ENCODE measurements around the gene LPCAT1.

The LPCAT1 gene

DNA sequence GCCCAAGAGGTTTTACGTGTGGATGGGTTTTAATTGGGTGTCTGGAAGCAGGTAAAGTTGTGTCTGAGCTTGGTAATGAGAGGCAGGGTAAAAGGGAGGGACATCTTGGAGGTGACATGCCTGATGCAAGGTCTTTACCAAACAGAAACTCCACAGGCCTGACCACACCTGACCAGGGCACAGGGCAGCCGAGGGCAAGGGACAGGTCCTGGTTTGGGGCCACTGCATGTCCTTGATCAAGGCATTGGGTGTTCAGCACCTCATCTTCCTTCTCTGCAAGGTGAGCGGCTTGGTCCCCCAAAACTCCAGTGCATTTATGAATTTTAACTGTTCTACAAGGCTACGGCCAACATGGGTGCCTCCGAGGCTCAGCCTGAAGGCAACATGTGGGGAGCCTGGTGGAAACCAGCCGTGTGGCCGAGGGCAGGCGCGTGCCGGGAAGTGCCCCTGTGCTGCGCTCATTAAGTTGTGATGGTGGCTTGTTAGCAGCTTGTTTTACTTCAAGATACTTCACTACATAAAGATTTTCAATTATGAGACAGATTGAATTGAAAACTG lies 30.7 kb upstream of the LPCAT1 start (continued):
- no peak for TF ChIP-seq TOX (CRISPR knock-in tag; IDR thresholded peaks at IDR 0.05; ENCODE audit: borderline replicate concordance)
- TF ChIP-seq ZNF8 (CRISPR knock-in tag; IDR thresholded peaks at IDR 0.05): no peak
- no peak for TF ChIP-seq PATZ1 (CRISPR knock-in tag; IDR thresholded peaks at IDR 0.05; ENCODE audit: borderline replicate concordance)
- TF ChIP-seq, protein P1, sequence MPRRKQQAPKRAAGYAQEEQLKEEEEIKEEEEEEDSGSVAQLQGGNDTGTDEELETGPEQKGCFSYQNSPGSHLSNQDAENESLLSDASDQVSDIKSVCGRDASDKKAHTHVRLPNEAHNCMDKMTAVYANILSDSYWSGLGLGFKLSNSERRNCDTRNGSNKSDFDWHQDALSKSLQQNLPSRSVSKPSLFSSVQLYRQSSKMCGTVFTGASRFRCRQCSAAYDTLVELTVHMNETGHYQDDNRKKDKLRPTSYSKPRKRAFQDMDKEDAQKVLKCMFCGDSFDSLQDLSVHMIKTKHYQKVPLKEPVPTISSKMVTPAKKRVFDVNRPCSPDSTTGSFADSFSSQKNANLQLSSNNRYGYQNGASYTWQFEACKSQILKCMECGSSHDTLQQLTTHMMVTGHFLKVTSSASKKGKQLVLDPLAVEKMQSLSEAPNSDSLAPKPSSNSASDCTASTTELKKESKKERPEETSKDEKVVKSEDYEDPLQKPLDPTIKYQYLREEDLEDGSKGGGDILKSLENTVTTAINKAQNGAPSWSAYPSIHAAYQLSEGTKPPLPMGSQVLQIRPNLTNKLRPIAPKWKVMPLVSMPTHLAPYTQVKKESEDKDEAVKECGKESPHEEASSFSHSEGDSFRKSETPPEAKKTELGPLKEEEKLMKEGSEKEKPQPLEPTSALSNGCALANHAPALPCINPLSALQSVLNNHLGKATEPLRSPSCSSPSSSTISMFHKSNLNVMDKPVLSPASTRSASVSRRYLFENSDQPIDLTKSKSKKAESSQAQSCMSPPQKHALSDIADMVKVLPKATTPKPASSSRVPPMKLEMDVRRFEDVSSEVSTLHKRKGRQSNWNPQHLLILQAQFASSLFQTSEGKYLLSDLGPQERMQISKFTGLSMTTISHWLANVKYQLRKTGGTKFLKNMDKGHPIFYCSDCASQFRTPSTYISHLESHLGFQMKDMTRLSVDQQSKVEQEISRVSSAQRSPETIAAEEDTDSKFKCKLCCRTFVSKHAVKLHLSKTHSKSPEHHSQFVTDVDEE (CRISPR knock-in tag; IDR thresholded peaks at IDR 0.05): no peak
- no peak for TF ChIP-seq GLIS3 (CRISPR knock-in tag; IDR thresholded peaks at IDR 0.05)
- TF ChIP-seq CSDC2 (CRISPR knock-in tag; IDR thresholded peaks at IDR 0.05): no peak
- TF ChIP-seq PPARA (CRISPR knock-in tag; IDR thresholded peaks at IDR 0.05; ENCODE audit: borderline replicate concordance): no peak

DNA sequence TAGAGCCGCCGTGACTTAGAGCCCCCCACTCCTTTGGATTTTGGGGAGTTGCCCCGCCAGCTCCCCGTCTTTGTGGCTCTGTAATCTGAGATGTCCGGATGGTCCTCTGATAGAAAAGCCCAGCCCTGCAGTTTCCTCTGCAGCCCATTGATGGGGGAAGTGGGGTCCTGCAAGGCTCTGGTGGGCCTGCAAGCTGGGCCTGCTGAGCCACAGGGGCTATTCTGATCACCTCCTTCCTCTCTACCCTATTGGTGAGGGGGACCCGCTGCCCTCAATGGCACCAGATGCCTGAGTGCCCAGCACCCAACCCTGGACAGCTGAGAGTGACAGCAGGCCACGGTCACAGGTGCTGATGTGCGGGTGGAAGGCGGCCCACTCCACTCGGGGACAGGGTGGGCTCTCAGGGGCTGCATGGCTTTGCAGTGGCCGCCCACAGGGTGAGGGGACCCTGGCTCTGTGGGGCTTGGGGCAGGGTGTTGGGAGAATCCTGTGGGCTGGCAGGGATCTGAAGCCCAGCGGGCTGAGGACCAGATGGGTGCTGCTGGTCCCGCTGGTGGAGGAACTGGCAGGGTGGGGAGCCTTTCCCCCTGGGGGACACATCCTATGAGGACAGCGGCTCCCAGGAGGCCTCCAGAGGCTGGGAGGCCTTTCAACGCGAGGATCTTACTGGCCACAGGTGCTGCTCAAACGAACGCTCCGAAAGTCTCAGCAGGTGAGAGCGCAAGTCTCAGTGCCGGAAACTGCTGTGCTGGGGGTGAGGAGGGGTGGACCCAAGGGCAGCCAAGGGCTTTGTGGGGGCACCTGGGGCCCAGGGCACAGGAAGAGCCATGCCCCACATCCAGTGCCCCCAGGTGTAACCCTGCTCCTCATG lies 30.0 kb upstream of the LPCAT1 start:
- ATAC-seq: no peak
- TF ChIP-seq CREB5 (CRISPR knock-in tag; IDR thresholded peaks at IDR 0.05; ENCODE audit: low read depth) (no peak), ZNF565 (CRISPR knock-in tag; conservative IDR thresholded peaks at IDR 0.05; ENCODE audit: low read depth) (no peak), ZC3H10 (CRISPR knock-in tag; IDR thresholded peaks at IDR 0.05) (no peak), ZFP3 (CRISPR knock-in tag; IDR thresholded peaks at IDR 0.05) (no peak), BACH2 (CRISPR knock-in tag; IDR thresholded peaks at IDR 0.05; ENCODE audit: borderline replicate concordance) (no peak), CSDC2 (CRISPR knock-in tag; IDR thresholded peaks at IDR 0.05) (no peak), RARB (CRISPR knock-in tag; IDR thresholded peaks at IDR 0.05) (no peak), PATZ1 (CRISPR knock-in tag; IDR thresholded peaks at IDR 0.05; ENCODE audit: borderline replicate concordance) (no peak), GLIS3 (CRISPR knock-in tag; IDR thresholded peaks at IDR 0.05) (no peak), TCF4 (CRISPR knock-in tag; IDR thresholded peaks at IDR 0.05; ENCODE audit: borderline replicate concordance) (no peak), ARNTL (CRISPR knock-in tag; IDR thresholded peaks at IDR 0.05; ENCODE audit: borderline replicate concordance, low read depth) (no peak), ZNF70 (CRISPR knock-in tag; IDR thresholded peaks at IDR 0.05) (no peak), ZNF8 (CRISPR knock-in tag; IDR thresholded peaks at IDR 0.05) (no peak)
- TF ChIP-seq, protein P1 (CRISPR knock-in tag; IDR thresholded peaks at IDR 0.05): no peak
